GM21423 (cell line): Measurements from ENCODE around the gene TIGD1.
"Not testable (repeated sequence)": the region's sequence is repeated elsewhere in the genome, so short reads cannot be mapped to it uniquely, and the experiment has no call there.

ENCODE experiments used
- ATAC-seq: cut with Tn5 transposase; IDR thresholded peaks from one replicate; pipeline ENCODE4 v1.9.1; 2021; ENCODE audit warnings: mild to moderate bottlenecking, moderate library complexity; ENCODE audit not compliant: unreplicated experiment

TIGD1 gene

GRCh38 chr2:232571026-232571474 lies 20.7 kb upstream of the TIGD1 start:
- no peak for ATAC-seq

- not testable (repeated sequence) for ATAC-seq
These were observed 20.1 kb upstream of the TIGD1 start for GRCh38 chr2:232570481-232570880.

- ATAC-seq: no peak
These were observed 19.2 kb upstream of the TIGD1 start for GRCh38 chr2:232569541-232569940.

GRCh38 chr2:232568161-232568560 lies 17.8 kb upstream of the TIGD1 start:
- ATAC-seq: no peak

- ATAC-seq: no peak
These were observed 17.4 kb upstream of the TIGD1 start for GRCh38 chr2:232567721-232568120.

GRCh38 chr2:232563580-232563979 lies 13.2 kb upstream of the TIGD1 start:
- ATAC-seq: no peak

- no peak for ATAC-seq
These were observed 12.3 kb upstream of the TIGD1 start for GRCh38 chr2:232562515-232563151.

GRCh38 chr2:232556426-232556825 lies 6.1 kb upstream of the TIGD1 start:
- ATAC-seq: no peak

GRCh38 chr2:232551776-232552175 lies 1.4 kb upstream of the TIGD1 start:
- no peak for ATAC-seq

- ATAC-seq: no peak
These were observed 887 bp upstream of the TIGD1 start for GRCh38 chr2:232551250-232551638.

- ATAC-seq: no peak
These were observed 553 bp downstream of the TIGD1 start for GRCh38 chr2:232549655-232550353.

GRCh38 chr2:232547991-232548390 lies 2.4 kb downstream of the TIGD1 start:
- no peak for ATAC-seq

GRCh38 chr2:232545511-232546375 lies 4.6 kb downstream of the TIGD1 start:
- no peak for ATAC-seq

- no peak for ATAC-seq
These were observed 5.7 kb downstream of the TIGD1 start for GRCh38 chr2:232544674-232545073.

GRCh38 chr2:232543928-232544631 lies 6.3 kb downstream of the TIGD1 start:
- no peak for ATAC-seq

GRCh38 chr2:232543491-232543890 lies 6.9 kb downstream of the TIGD1 start:
- no peak for ATAC-seq

- ATAC-seq: no peak
These were observed 7.5 kb downstream of the TIGD1 start for GRCh38 chr2:232542715-232543467.

GRCh38 chr2:232541961-232542714 lies 8.2 kb downstream of the TIGD1 start:
- ATAC-seq: no peak

- no peak for ATAC-seq
These were observed 9.0 kb downstream of the TIGD1 start for GRCh38 chr2:232541195-232541960.
